GM12892 (cell line): ENCODE measurements around the gene IMP4.
A peak's percentile ranks its signal among the peaks of the same experiment; 100 is the strongest.

Source experiments
- POLR2A ChIP-seq: IDR thresholded peaks from 2 replicates; pipeline ENCODE4 v1.6.1; 2011; ENCODE audit warnings: low read depth, low read length, control low read depth
- POLR2AphosphoS5 ChIP-seq: IDR thresholded peaks from 2 replicates; pipeline ENCODE4 v1.6.1; 2011; ENCODE audit warnings: low read depth, low read length, control low read depth

DNA sequence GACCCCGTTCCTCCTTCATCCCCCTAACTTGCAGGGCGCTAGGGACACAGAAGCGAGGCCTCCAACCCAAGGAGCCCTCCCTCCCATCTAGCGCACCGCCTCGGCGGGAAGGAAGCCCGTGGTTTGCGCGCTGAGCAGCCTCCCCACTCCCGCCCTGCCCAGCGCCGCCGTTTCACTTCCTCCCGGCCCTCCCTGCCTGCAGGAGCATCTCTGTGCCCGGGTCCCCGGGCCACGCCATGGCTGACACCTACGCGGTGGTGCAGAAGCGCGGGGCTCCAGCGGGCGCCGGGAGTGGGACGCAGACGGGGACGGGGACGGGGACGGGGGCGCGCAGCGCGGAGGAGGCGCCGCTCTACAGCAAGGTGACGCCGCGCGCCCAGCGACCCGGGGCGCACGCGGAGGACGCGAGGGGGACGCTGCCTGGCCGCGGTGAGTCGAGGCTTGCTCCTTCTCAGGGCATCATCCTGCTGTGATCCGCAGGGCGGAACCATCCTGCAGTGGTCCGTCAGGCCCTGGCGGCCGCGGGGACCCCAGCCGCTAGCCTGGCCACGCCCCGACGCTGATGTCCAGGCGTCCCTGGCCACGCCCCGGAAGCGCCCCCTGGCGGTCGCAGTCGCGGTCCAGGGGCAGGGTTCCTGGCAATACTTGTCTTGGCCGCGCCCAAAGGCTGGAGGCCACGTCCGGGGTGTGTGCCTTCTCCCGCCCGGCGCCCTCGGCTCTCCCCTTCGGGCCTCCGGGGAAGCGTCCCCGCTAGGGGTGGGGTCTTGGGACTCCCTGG lies 29.5 kb downstream of the IMP4 start:
- TF ChIP-seq POLR2AphosphoS5 (peak; percentile 73), POLR2A (peak; percentile 71)
